Neutrophil (primary cell): Measurements from ENCODE around the gene LAMC1.

ENCODE experiments used
- H3K27ac ChIP-seq: fragments of 200-600 bp; sonication (generic); 2 replicates; pipeline ENCODE4 v1.5.1; 2016; ENCODE audit warnings: mild to moderate bottlenecking, moderate library complexity
- H3K27me3 ChIP-seq: fragments of 200-600 bp; sonication (generic); 2 replicates; pipeline ENCODE4 v1.6.0; 2016; ENCODE audit warnings: mild to moderate bottlenecking
- H3K36me3 ChIP-seq: fragments of 200-600 bp; sonication (generic); 2 replicates; pipeline ENCODE4 v1.5.1; 2017
- H3K4me1 ChIP-seq, 2 experiments: fragments of 200-600 bp in 1 of 2; sonication (generic) in 1 of 2; 1 replicate in 1 of 2; 2 replicates in 1 of 2; pipeline versions ENCODE4 v1.5.1 to v1.6.1; 2013 to 2016; ENCODE audit warnings: low read depth in 1 of 2, low read length in 1 of 2, mild to moderate bottlenecking in 1 of 2, moderate library complexity in 1 of 2; ENCODE audit not compliant: control insufficient read depth in 1 of 2, insufficient read depth in 1 of 2
- H3K4me3 ChIP-seq, 2 experiments: fragments of 200-600 bp in 1 of 2; sonication (generic) in 1 of 2; 1 replicate in 1 of 2; 2 replicates in 1 of 2; pipeline ENCODE4 v1.5.1; 2013 to 2016; ENCODE audit warnings: low read depth in 1 of 2, low read length in 1 of 2, mild to moderate bottlenecking in 1 of 2, moderate library complexity in 1 of 2
- H3K9me3 ChIP-seq: fragments of 200-600 bp; sonication (generic); 2 replicates; pipeline ENCODE4 v1.5.1; 2016
- CTCF ChIP-seq: fragments of 200-600 bp; sonication (generic); IDR thresholded peaks from 2 replicates; pipeline ENCODE4 v1.5.1; 2016; ENCODE audit warnings: antibody characterized with exemption

LAMC1 gene

GRCh38 chr1:183038913-183039312 is 15.7 kb downstream of the LAMC1 start:
- Histone ChIP-seq H3K9me3 (no peaks in the 10 kb centered on the region), H3K27me3 (no peaks in the 10 kb centered on the region), H3K4me1 (peaks cover 7 to 12% of the 10 kb centered on the region in 2 experiments), H3K27ac (no peak overlapping the region), H3K4me3 (no peak overlapping the region), H3K36me3 (no peaks in the 10 kb centered on the region)
- no peak for TF ChIP-seq CTCF

GRCh38 chr1:183039330-183039729 is 16.1 kb downstream of the LAMC1 start:
- no peak overlapping the region for H3K4me3 ChIP-seq
- H3K27ac ChIP-seq, result no peak overlapping the region
- no peaks in the 10 kb centered on the region for H3K9me3 ChIP-seq
- H3K4me1 ChIP-seq, result peaks cover 7 to 12% of the 10 kb centered on the region in 2 experiments
- no peaks in the 10 kb centered on the region for H3K36me3 ChIP-seq
- no peaks in the 10 kb centered on the region for H3K27me3 ChIP-seq
- no peak for TF ChIP-seq CTCF

GRCh38 chr1:183039985-183040447 is 16.8 kb downstream of the LAMC1 start:
- peaks cover 7 to 12% of the 10 kb centered on the region in 2 experiments for H3K4me1 ChIP-seq
- H3K27ac ChIP-seq, result no peak overlapping the region
- H3K4me3 ChIP-seq, result no peak overlapping the region
- no peak for TF ChIP-seq CTCF
- no peaks in the 10 kb centered on the region for H3K36me3 ChIP-seq
- H3K9me3 ChIP-seq, result no peaks in the 10 kb centered on the region
- no peaks in the 10 kb centered on the region for H3K27me3 ChIP-seq

GRCh38 chr1:183040547-183040971 is 17.3 kb downstream of the LAMC1 start:
- Histone ChIP-seq H3K4me3 (no peak overlapping the region), H3K4me1 (peaks cover 7 to 12% of the 10 kb centered on the region in 2 experiments), H3K36me3 (no peaks in the 10 kb centered on the region), H3K9me3 (no peaks in the 10 kb centered on the region), H3K27me3 (no peaks in the 10 kb centered on the region), H3K27ac (no peak overlapping the region)
- no peak for TF ChIP-seq CTCF

- H3K9me3 ChIP-seq, result no peaks in the 10 kb centered on the region
- H3K27ac ChIP-seq, result no peak overlapping the region
- no peak overlapping the region for H3K4me3 ChIP-seq
- no peaks in the 10 kb centered on the region for H3K36me3 ChIP-seq
- peaks cover 7% of the 10 kb centered on the region in 2 experiments for H3K4me1 ChIP-seq
- no peaks in the 10 kb centered on the region for H3K27me3 ChIP-seq
- no peak for TF ChIP-seq CTCF
Measured at GRCh38 chr1:183043254-183043653, 20.0 kb downstream of the LAMC1 start.
